IMR-90 (cell line): ENCODE data around the gene PSMG1. TPM values are rescaled to one million over a fixed set of nuclear protein-coding genes. Genes with fewer than 3 reads are reported as not detected.
A peak's percentile ranks its signal among the peaks of the same experiment; 100 is the strongest.

Experiments
- ATAC-seq: fragments of 200-7000 bp; cut with Tn5 transposase; 2 replicates; pipeline ENCODE4 v1.9.1; 2020; ENCODE audit warnings: low read depth, mild to moderate bottlenecking, moderate library complexity
- BruUV-seq: library from RNA; stranded (reverse); fragments of 400-500 nt; replicated peaks from 2 replicates; lab custom pipeline; 2021; lab: Mats Ljungman, UMichigan
- CTCF ChIA-PET: fragments of 300-600 bp; formaldehyde crosslinking; extraction: SDS; loops from one replicate; lab custom pipeline; 2021; ENCODE audit warnings: antibody characterized with exemption; lab: Yijun Ruan, JAX
- POLR2A ChIA-PET: fragments of 300-600 bp; sonication (Branson Sonifier 250); formaldehyde crosslinking; loops from one replicate; lab custom pipeline; 2022; ENCODE audit warnings: antibody characterized with exemption; ENCODE audit not compliant: unreplicated experiment; lab: Charles Lee
- DNase-seq: peaks from one replicate; pipeline ENCODE4 v3.0.0; 2013
- H2AFZ ChIP-seq: replicated peaks from 2 replicates; pipeline ENCODE3; 2013; ENCODE audit warnings: low read length, mild to moderate bottlenecking; ENCODE audit not compliant: poor library complexity
- H2AK5ac ChIP-seq: 2 replicates; pipeline ENCODE4 v1.6.1; 2013; ENCODE audit warnings: low read depth, low read length, inconsistent platforms
- H2AK9ac ChIP-seq: replicated peaks from 2 replicates; pipeline ENCODE3; 2013; ENCODE audit warnings: mild to moderate bottlenecking, low read depth, low read length, moderate library complexity; ENCODE audit not compliant: poor library complexity
- H2BK120ac ChIP-seq: 2 replicates; pipeline ENCODE4 v1.6.1; 2013; ENCODE audit warnings: low read depth, low read length, inconsistent platforms
- H2BK15ac ChIP-seq: 3 replicates; pipeline ENCODE4 v1.6.1; 2013; ENCODE audit warnings: low read depth, low read length, inconsistent platforms
- H2BK20ac ChIP-seq: 2 replicates; pipeline ENCODE4 v1.6.1; 2013; ENCODE audit warnings: low read depth, mild to moderate bottlenecking, inconsistent platforms, low read length, moderate library complexity
- H2BK5ac ChIP-seq: 2 replicates; pipeline ENCODE4 v1.6.1; 2013; ENCODE audit warnings: mild to moderate bottlenecking, low read depth, low read length, inconsistent platforms; ENCODE audit not compliant: poor library complexity, severe bottlenecking
- H3K14ac ChIP-seq: replicated peaks from 2 replicates; pipeline ENCODE4 v1.6.1; 2013; ENCODE audit warnings: low read depth, low read length, inconsistent platforms
- H3K18ac ChIP-seq: 2 replicates; pipeline ENCODE4 v1.6.1; 2013; ENCODE audit warnings: low read depth, low read length, control low read depth
- H3K23ac ChIP-seq: 2 replicates; pipeline ENCODE4 v1.6.1; 2013; ENCODE audit warnings: low read depth, low read length, inconsistent platforms
- H3K27ac ChIP-seq: 2 replicates; pipeline ENCODE4 v1.5.1; 2013; ENCODE audit warnings: mild to moderate bottlenecking, control low read depth, low read length; ENCODE audit not compliant: insufficient read depth
- H3K27me3 ChIP-seq: 2 replicates; pipeline ENCODE4 v1.6.1; 2013; ENCODE audit warnings: low read length; ENCODE audit not compliant: control insufficient read depth, insufficient read depth
- H3K36me3 ChIP-seq: 2 replicates; pipeline ENCODE4 v1.6.1; 2013; ENCODE audit warnings: low read length, mixed read lengths; ENCODE audit not compliant: control insufficient read depth, insufficient read depth
- H3K4ac ChIP-seq: 2 replicates; pipeline ENCODE4 v1.6.1; 2013; ENCODE audit warnings: low read depth, low read length, inconsistent platforms
- H3K4me1 ChIP-seq: 2 replicates; pipeline ENCODE4 v1.6.1; 2013; ENCODE audit warnings: low read length, mixed read lengths; ENCODE audit not compliant: control insufficient read depth, insufficient read depth
- H3K4me2 ChIP-seq: 2 replicates; pipeline ENCODE4 v1.6.1; 2013; ENCODE audit warnings: low read depth, mild to moderate bottlenecking, control low read depth, low read length, moderate library complexity
- H3K4me3 ChIP-seq: 2 replicates; pipeline ENCODE4 v1.5.1; 2013; ENCODE audit warnings: low read depth, mild to moderate bottlenecking, control low read depth, low read length, moderate library complexity; ENCODE audit not compliant: insufficient read depth
- H3K56ac ChIP-seq: 2 replicates; pipeline ENCODE4 v1.6.1; 2013; ENCODE audit warnings: low read length, inconsistent platforms; ENCODE audit not compliant: insufficient read depth; ENCODE audit errors: extremely low read depth
- H3K79me1 ChIP-seq, 2 experiments: 2 replicates each; pipeline ENCODE4 v1.6.1; 2013; ENCODE audit warnings: low read length in 2 of 2, inconsistent platforms in 1 of 2, low read depth in 1 of 2
- H3K9ac ChIP-seq: 2 replicates; pipeline ENCODE4 v1.6.1; 2013; ENCODE audit warnings: low read depth, low read length, control low read depth
- H3K9me1 ChIP-seq: 2 replicates; pipeline ENCODE4 v1.6.1; 2013; ENCODE audit warnings: low read length, inconsistent platforms; ENCODE audit not compliant: insufficient read depth
- H3K9me3 ChIP-seq: 2 replicates; pipeline ENCODE4 v1.6.1; 2013; ENCODE audit warnings: low read length; ENCODE audit not compliant: control insufficient read depth, insufficient read depth
- H4K20me1 ChIP-seq: 2 replicates; pipeline ENCODE4 v1.6.1; 2013; ENCODE audit warnings: low read length, inconsistent platforms; ENCODE audit not compliant: insufficient read depth
- H4K5ac ChIP-seq: 2 replicates; pipeline ENCODE4 v1.6.1; 2013; ENCODE audit warnings: mild to moderate bottlenecking, low read depth, low read length, control low read depth
- H4K8ac ChIP-seq, 2 experiments: 2 replicates each; pipeline ENCODE4 v1.6.1; 2013; ENCODE audit warnings: low read depth in 2 of 2, low read length in 2 of 2, control low read depth in 1 of 2, inconsistent platforms in 1 of 2
- H4K91ac ChIP-seq: 2 replicates; pipeline ENCODE4 v1.6.1; 2013; ENCODE audit warnings: low read depth, low read length, inconsistent platforms; ENCODE audit not compliant: insufficient read depth
- BHLHE40 ChIP-seq: fragments of 150-350 bp; IDR thresholded peaks from 2 replicates; pipeline ENCODE4 v1.6.1; 2016; ENCODE audit warnings: mild to moderate bottlenecking, low read depth, low read length
- CEBPB ChIP-seq: IDR thresholded peaks from 2 replicates; pipeline ENCODE4 v1.6.1; 2012; ENCODE audit warnings: low read depth, low read length, improper control_type of control experiment
- CHD1 ChIP-seq: IDR thresholded peaks from 2 replicates; pipeline ENCODE4 v1.6.1; 2012; ENCODE audit warnings: low read depth, low read length, improper control_type of control experiment
- CTCF ChIP-seq: conservative IDR thresholded peaks from 2 replicates; pipeline ENCODE4 v1.5.1; 2012; ENCODE audit warnings: mild to moderate bottlenecking, low read depth, low read length, improper control_type of control experiment
- ELK1 ChIP-seq: fragments of 150-350 bp; IDR thresholded peaks from 2 replicates; pipeline ENCODE4 v1.6.1; 2016; ENCODE audit warnings: low read depth, mild to moderate bottlenecking, low read length, moderate library complexity, borderline replicate concordance
- FOS ChIP-seq: fragments of 150-350 bp; IDR thresholded peaks from 2 replicates; pipeline ENCODE4 v1.6.1; 2016; ENCODE audit warnings: low read depth, low read length
- MAFK ChIP-seq: IDR thresholded peaks from 2 replicates; pipeline ENCODE4 v1.6.1; 2012; ENCODE audit warnings: low read depth, low read length, improper control_type of control experiment
- MAZ ChIP-seq: IDR thresholded peaks from 2 replicates; pipeline ENCODE4 v1.6.1; 2012; ENCODE audit warnings: low read depth, mild to moderate bottlenecking, low read length, improper control_type of control experiment, moderate library complexity, borderline replicate concordance
- MXI1 ChIP-seq: IDR thresholded peaks from 2 replicates; pipeline ENCODE4 v1.6.1; 2012; ENCODE audit warnings: low read depth, mild to moderate bottlenecking, low read length, moderate library complexity, borderline replicate concordance
- NFE2L2 ChIP-seq: fragments of 150-350 bp; IDR thresholded peaks from 2 replicates; pipeline ENCODE4 v1.6.1; 2016; ENCODE audit warnings: low read depth, mild to moderate bottlenecking, low read length
- POLR2A ChIP-seq: IDR thresholded peaks from 2 replicates; pipeline ENCODE4 v1.6.1; 2012; ENCODE audit warnings: mild to moderate bottlenecking, low read depth, low read length
- RAD21 ChIP-seq: IDR thresholded peaks from 2 replicates; pipeline ENCODE4 v1.6.1; 2012; ENCODE audit warnings: low read length, improper control_type of control experiment
- RCOR1 ChIP-seq: IDR thresholded peaks from 2 replicates; pipeline ENCODE4 v1.6.1; 2012; ENCODE audit warnings: mild to moderate bottlenecking, low read length, improper control_type of control experiment; ENCODE audit not compliant: insufficient replicate concordance
- RFX5 ChIP-seq: IDR thresholded peaks from 2 replicates; pipeline ENCODE4 v1.8.0; 2012; ENCODE audit warnings: low read depth, mild to moderate bottlenecking, low read length, moderate library complexity
- SMC3 ChIP-seq: fragments of 150-350 bp; IDR thresholded peaks from 2 replicates; pipeline ENCODE4 v1.6.1; 2016; ENCODE audit warnings: low read depth, mild to moderate bottlenecking, antibody characterized with exemption, low read length, moderate library complexity
- USF2 ChIP-seq: fragments of 150-350 bp; IDR thresholded peaks from 2 replicates; pipeline ENCODE4 v1.6.1; 2017; ENCODE audit warnings: mild to moderate bottlenecking, antibody characterized with exemption, low read length, low read depth
- WGBS, 2 experiments: methylation state at CpG; one replicate each; pipeline versions ENCODE4 v1.1.5 to v1.1.7; 2013; ENCODE audit warnings: missing lambda C conversion rate in 2 of 2; ENCODE audit not compliant: insufficient read length in 1 of 2; ENCODE audit errors: extremely low coverage in 2 of 2; 5-methylcytosine and 5-hydroxymethylcytosine counted together
- dilution Hi-C: fragments of 300-500 bp; cut with HindIII; formaldehyde crosslinking; loops from one replicate; pipeline ENCODE4 v1.14.3; 2018; ENCODE audit warnings: low sequenced_read_pairs; ENCODE audit not compliant: unreplicated experiment
- in situ Hi-C: fragments of 300-500 bp; cut with MboI; formaldehyde crosslinking; loops from 3 replicates; pipeline ENCODE4 v1.14.3; 2019; ENCODE audit warnings: low sequenced_read_pairs, inconsistent platforms, mixed read lengths
- intact Hi-C: fragments of 100-400 bp; cut with micrococcal nuclease; formaldehyde crosslinking; loops from 2 replicates; pipeline ENCODE4 v1.10.0; 2022
- polyA plus RNA-seq, 3 experiments: library from polyadenylated mRNA; depleted of rRNA; stranded (reverse); fragments of >200 nt; gene quantifications; 2 replicates each; pipeline ENCODE4 v1.2.3, GENCODE V29; 2012; ENCODE audit warnings: low replicate concordance in 1 of 3
- total RNA-seq: library from RNA; depleted of rRNA; stranded (reverse); fragments of >200 nt; gene quantifications from 2 replicates; pipeline ENCODE4 v1.2.3, GENCODE V29; 2012

The PSMG1 gene
- total and polyA plus RNA-seq, 2 of the 4 experiments (the other 2 are of a cell fraction): 37.8 to 45.4 TPM

- no peaks in the 10 kb centered on the region for H3K79me1 ChIP-seq
- peaks cover 7% of the 10 kb centered on the region for H3K9me1 ChIP-seq
- H3K36me3 ChIP-seq: no peaks in the 10 kb centered on the region
- H3K4ac ChIP-seq: 0 out of 2 replicates have a peak overlapping the region, but pooled peaks have one; percentile 75
- H2AFZ ChIP-seq: no peak overlapping the region
- no peak overlapping the region; a peak in 1 of 4 replicates for H4K8ac ChIP-seq
- intact Hi-C loops: loop anchor here (1.0 to 5.0 kb wide), 4 partner anchors 214 to 392 kb away; no protein-coding TSS in a partner anchor
- no peak overlapping the region for H2BK15ac ChIP-seq
- H3K27ac ChIP-seq: no peak overlapping the region
- peaks cover 4% of the 10 kb centered on the region; the same call in 1 of the 2 replicates for H3K4me1 ChIP-seq
- H3K9ac ChIP-seq: no peak overlapping the region
- CTCF ChIA-PET: interaction anchor here (0.6 to 2.3 kb wide), 5 partner anchors 11 to 395 kb away, joined by 3 to 6 read pairs (median 3); no protein-coding TSS in a partner anchor
- peaks cover 5% of the 10 kb centered on the region for H3K9me3 ChIP-seq
- no peaks in the 10 kb centered on the region for H4K20me1 ChIP-seq
- no peak for TF ChIP-seq MXI1
- no peak for TF ChIP-seq MAFK
- TF ChIP-seq CTCF: no peak
- TF ChIP-seq RAD21: no peak
- TF ChIP-seq BHLHE40: no peak
- no peak for TF ChIP-seq CEBPB
- TF ChIP-seq RFX5: no peak
- TF ChIP-seq MAZ: no peak
- no peak for TF ChIP-seq NFE2L2
- no peak for TF ChIP-seq FOS
- no peak for TF ChIP-seq RCOR1
- no peak for TF ChIP-seq POLR2A
- no peak for TF ChIP-seq ELK1
- no peak for TF ChIP-seq USF2
- no peak for TF ChIP-seq CHD1
- TF ChIP-seq SMC3: no peak
- H2BK20ac ChIP-seq: no peak overlapping the region
- H3K4me2 ChIP-seq: no peak overlapping the region
- no CpG with 5 or more reads among the region's 4 CpGs for WGBS, 2 experiments
- H2BK120ac ChIP-seq: peak overlapping the region; percentile 79; the same call in 1 of the 2 replicates
- no peak for DNase-seq
- POLR2A ChIA-PET: no interaction called here
- peak overlapping the region; percentile 12 for H2AK9ac ChIP-seq
- no peak overlapping the region for H3K56ac ChIP-seq
- in situ Hi-C loops: loop anchor here (5.0 to 10.0 kb wide), 2 partner anchors 319 to 392 kb away; partner anchors contain the start of gene ETS2
- H4K5ac ChIP-seq: no peak overlapping the region
- no peak overlapping the region for H3K18ac ChIP-seq
- no peak overlapping the region for H3K14ac ChIP-seq
- peak overlapping the region; percentile 28; the same call in 1 of the 2 replicates for H4K91ac ChIP-seq
- dilution Hi-C loops: no loop called here
- peak overlapping the region; percentile 55; the same call in 1 of the 2 replicates for H2AK5ac ChIP-seq
- no peak overlapping the region for H3K23ac ChIP-seq
- H2BK5ac ChIP-seq: no peak overlapping the region
- no peak for ATAC-seq
- H3K4me3 ChIP-seq: no peak overlapping the region
- H3K27me3 ChIP-seq: no peaks in the 10 kb centered on the region; the same call in 1 of the 2 replicates
- BruUV-seq: no TSS peak
These were observed 56.8 kb downstream of the PSMG1 start for GRCh38 chr21:39126486-39126806.
